HL-60 (cell line): ENCODE measurements around the gene PHETA2.
"Not testable (repeated sequence)": the region's sequence is repeated elsewhere in the genome, so short reads cannot be mapped to it uniquely, and the experiment has no call there.

Source experiments
- DNase-seq, 2 experiments: peaks; one replicate each; pipeline ENCODE4 v3.0.0-alpha.2; 2010 to 2020; ENCODE audit warnings: low read depth in 1 of 2, low spot score in 1 of 2
- H3K27ac ChIP-seq: fragments of 250-450 bp; sonication (Bioruptor Pico); replicated peaks from 2 replicates; pipeline ENCODE4 v1.5.1; 2020; ENCODE audit warnings: mild to moderate bottlenecking, moderate library complexity
- H3K27me3 ChIP-seq: fragments of 250-450 bp; sonication (Bioruptor Pico); 2 replicates; pipeline ENCODE4 v1.5.1; 2021; ENCODE audit warnings: mild to moderate bottlenecking, moderate library complexity; ENCODE audit not compliant: insufficient read depth, poor library complexity, severe bottlenecking
- H3K4me3 ChIP-seq: replicated peaks from 2 replicates; pipeline ENCODE4 v1.5.1; 2011; ENCODE audit warnings: mild to moderate bottlenecking, control low read depth, low read length; ENCODE audit not compliant: insufficient read depth
- POLR2AphosphoS5 ChIP-seq: IDR thresholded peaks from 2 replicates; pipeline ENCODE4 v1.6.1; 2012; ENCODE audit warnings: low read depth
- REST ChIP-seq: IDR thresholded peaks from 2 replicates; pipeline ENCODE4 v1.6.1; 2012; ENCODE audit warnings: low read depth; ENCODE audit not compliant: insufficient replicate concordance
- SPI1 ChIP-seq: IDR thresholded peaks from 2 replicates; pipeline ENCODE4 v1.6.1; 2012; ENCODE audit warnings: low read depth, mild to moderate bottlenecking, borderline replicate concordance

Gene PHETA2

DNA sequence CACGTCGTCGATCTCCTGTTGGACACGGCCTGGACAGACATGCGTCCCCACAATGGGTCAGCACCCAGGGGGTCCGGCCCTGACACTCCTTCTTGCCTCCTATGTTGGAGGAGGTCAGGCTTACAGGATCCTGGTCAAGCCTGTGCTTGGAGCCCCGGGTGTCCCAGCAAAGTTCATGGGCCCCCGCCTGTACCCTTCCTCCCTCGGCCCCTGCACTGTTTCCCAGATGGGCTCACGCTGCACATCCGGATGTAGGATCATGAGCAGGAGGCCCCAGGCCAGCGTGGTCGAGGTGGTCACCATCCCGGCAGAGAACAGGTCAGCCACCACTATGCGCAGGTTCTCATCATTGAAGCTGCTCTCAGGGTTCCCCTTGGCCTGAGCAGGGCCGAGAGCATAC is 53.6 kb downstream of the PHETA2 start:
- no peak for DNase-seq
- Histone ChIP-seq H3K27me3 (no peaks in the 10 kb centered on the region), H3K27ac (no peak overlapping the region), H3K4me3 (no peak overlapping the region)
- TF ChIP-seq POLR2AphosphoS5 (no peak), REST (no peak), SPI1 (no peak)

GRCh38 chr22:42128007-42128406 is 54.0 kb downstream of the PHETA2 start:
- H3K27ac ChIP-seq, H3K4me3 ChIP-seq, DNase-seq, H3K27me3 ChIP-seq: not testable (repeated sequence)
